Endothelial cell of umbilical vein (primary cell): ENCODE measurements around the gene STK17A. TPM values are rescaled to one million over a fixed set of nuclear protein-coding genes. Genes with fewer than 3 reads are reported as not detected.

Experiments used
- BruUV-seq: library from RNA; stranded (reverse); fragments of 400-500 nt; replicated peaks from 2 replicates; lab custom pipeline; 2021; lab: Mats Ljungman, UMichigan
- CTCF ChIA-PET: fragments of 300-600, 350-600 bp; sonication (Branson Sonifier 250); formaldehyde crosslinking; loops from one replicate; lab custom pipeline; 2021; ENCODE audit warnings: antibody characterized with exemption, inconsistent platforms; lab: Charles Lee
- POLR2A ChIA-PET: fragments of 300-600, 350-600 bp; sonication (Branson Sonifier 250); formaldehyde crosslinking; loops from one replicate; lab custom pipeline; 2021; ENCODE audit warnings: antibody characterized with exemption, inconsistent platforms; lab: Charles Lee
- DNase-seq: peaks from one replicate; pipeline ENCODE4 v3.0.0-alpha.2; 2011; ENCODE audit warnings: low read depth, low spot score
- FAIRE-seq: peaks from 2 replicates; lab custom pipeline; 2011; peaks lifted over from hg19 to GRCh38; lab: Jason Lieb, UNC
- H2AFZ ChIP-seq: 2 replicates; pipeline ENCODE4 v1.6.0; 2012; ENCODE audit warnings: low read depth, low read length, control low read depth, inconsistent platforms
- H3K27ac ChIP-seq: 2 replicates; pipeline ENCODE4 v1.5.1; 2011; ENCODE audit warnings: low read depth, mild to moderate bottlenecking, control low read depth, low read length, moderate library complexity; ENCODE audit not compliant: insufficient read depth
- H3K27me3 ChIP-seq, 2 experiments: 2 replicates each; pipeline versions ENCODE4 v1.6.0 to v1.6.1; 2011; ENCODE audit warnings: low read length in 2 of 2, mixed read lengths in 1 of 2; ENCODE audit not compliant: control insufficient read depth in 2 of 2, insufficient read depth in 2 of 2
- H3K36me3 ChIP-seq, 2 experiments: 2 replicates in 1 of 2; 3 replicates in 1 of 2; pipeline ENCODE4 v1.5.1; 2011; ENCODE audit warnings: low read length in 2 of 2, mild to moderate bottlenecking in 1 of 2, moderate library complexity in 1 of 2; ENCODE audit not compliant: control insufficient read depth in 2 of 2, insufficient read depth in 2 of 2; ENCODE audit errors: extremely low read depth in 1 of 2
- H3K4me1 ChIP-seq: 3 replicates; pipeline ENCODE4 v1.5.1; 2011; ENCODE audit warnings: mild to moderate bottlenecking, low read length; ENCODE audit not compliant: control insufficient read depth, insufficient read depth; ENCODE audit errors: extremely low read depth
- H3K4me2 ChIP-seq: 2 replicates; pipeline ENCODE4 v1.6.1; 2011; ENCODE audit warnings: low read length, control low read depth, mixed read lengths; ENCODE audit not compliant: insufficient read depth
- H3K4me3 ChIP-seq, 3 experiments: fragments of 200-600 bp in 1 of 3; sonication (generic), shearing (Covaris generic) in 1 of 3; replicated peaks in 1 of 3; 2 replicates each; pipeline ENCODE4 v1.5.1; 2011 to 2016; ENCODE audit warnings: control low read depth in 3 of 3, low read length in 3 of 3, mild to moderate bottlenecking in 2 of 3, inconsistent platforms in 1 of 3, low read depth in 1 of 3, moderate library complexity in 1 of 3; ENCODE audit not compliant: insufficient read depth in 1 of 3
- H3K79me2 ChIP-seq: 2 replicates; pipeline ENCODE4 v1.6.0; 2012; ENCODE audit warnings: low read length, inconsistent platforms; ENCODE audit not compliant: control insufficient read depth, insufficient read depth
- H3K9ac ChIP-seq: replicated peaks from 2 replicates; pipeline ENCODE3; 2011; ENCODE audit warnings: low read length, control low read depth; ENCODE audit not compliant: insufficient read depth; ENCODE audit errors: extremely low read depth
- H3K9me1 ChIP-seq: replicated peaks from 3 replicates; pipeline ENCODE4 v1.6.0; 2011; ENCODE audit warnings: mild to moderate bottlenecking, low read length; ENCODE audit not compliant: control insufficient read depth, insufficient read depth; ENCODE audit errors: extremely low read depth
- H3K9me3 ChIP-seq: replicated peaks from 2 replicates; pipeline ENCODE4 v1.5.1; 2012; ENCODE audit warnings: low read length, inconsistent platforms; ENCODE audit not compliant: control insufficient read depth, insufficient read depth
- H4K20me1 ChIP-seq: replicated peaks from 2 replicates; pipeline ENCODE3; 2011; ENCODE audit warnings: mild to moderate bottlenecking, low read length; ENCODE audit not compliant: control insufficient read depth, insufficient read depth; ENCODE audit errors: extremely low read depth
- CTCF ChIP-seq, 2 donors: IDR thresholded peaks; 1 replicate in 1 of 2; 2 replicates in 1 of 2; pipeline ENCODE4 v1.5.1; 2011; ENCODE audit warnings: low read length in 2 of 2, mild to moderate bottlenecking in 2 of 2, moderate library complexity in 2 of 2, control low read depth in 1 of 2, inconsistent platforms in 1 of 2, low read depth in 1 of 2; ENCODE audit not compliant: insufficient read depth in 1 of 2; ENCODE audit errors: extremely low read depth in 1 of 2
- EZH2 ChIP-seq: IDR thresholded peaks from 2 replicates; pipeline ENCODE4 v1.6.1; 2012; ENCODE audit warnings: borderline replicate concordance, low read depth, mild to moderate bottlenecking, moderate library complexity, low read length, inconsistent platforms; ENCODE audit not compliant: severe bottlenecking
- FOS ChIP-seq: IDR thresholded peaks from 2 replicates; pipeline ENCODE4 v1.6.1; 2011; ENCODE audit warnings: mild to moderate bottlenecking, low read length, moderate library complexity, borderline replicate concordance; ENCODE audit not compliant: insufficient read depth
- GATA2 ChIP-seq: IDR thresholded peaks from 2 replicates; pipeline ENCODE4 v1.7.0; 2011; ENCODE audit warnings: low read depth, mild to moderate bottlenecking, moderate library complexity, mixed read lengths, low read length; ENCODE audit not compliant: insufficient read length, insufficient read depth
- JUN ChIP-seq: IDR thresholded peaks from 2 replicates; pipeline ENCODE4 v1.6.1; 2011; ENCODE audit warnings: borderline replicate concordance, low read depth; ENCODE audit not compliant: insufficient read length, insufficient read depth
- MAX ChIP-seq: IDR thresholded peaks from 2 replicates; pipeline ENCODE4 v1.6.1; 2011; ENCODE audit not compliant: insufficient read depth, insufficient read length
- MYC ChIP-seq: IDR thresholded peaks from one replicate; pipeline ENCODE4 v1.6.1; 2011; ENCODE audit warnings: mild to moderate bottlenecking, low read depth, low read length
- POLR2A ChIP-seq: IDR thresholded peaks from 2 replicates; pipeline ENCODE4 v1.6.1; 2012; ENCODE audit warnings: low read depth, mild to moderate bottlenecking, control low read depth, low read length
- POLR2AphosphoS5 ChIP-seq: IDR thresholded peaks from 2 replicates; pipeline ENCODE4 v1.6.1; 2012; ENCODE audit warnings: low read depth, mild to moderate bottlenecking, control low read depth, low read length, moderate library complexity; ENCODE audit not compliant: insufficient read depth
- dilution Hi-C: fragments of 300-500 bp; cut with MboI; formaldehyde crosslinking; loops from one replicate; pipeline ENCODE4 v1.15.0; 2019; ENCODE audit warnings: low sequenced_read_pairs; ENCODE audit not compliant: extremely low pct_ligation_motif_present
- intact Hi-C: fragments of 100-400 bp; cut with micrococcal nuclease; formaldehyde crosslinking; loops from one replicate; pipeline ENCODE4 v1.10.0; 2022
- polyA plus RNA-seq, 4 experiments: library from polyadenylated mRNA; depleted of rRNA in 3 of 4; stranded (reverse) in 3 of 4; unstranded in 1 of 4; fragments of >200 nt; gene quantifications; 2 replicates each; pipeline versions ENCODE4 v1.2.1 to v1.2.3, GENCODE V29; 2011 to 2012; ENCODE audit warnings: missing spikeins in 1 of 4
- total RNA-seq: library from RNA; stranded (reverse); gene quantifications from 2 replicates; pipeline ENCODE4 v1.2.3, GENCODE V29; 2021

The STK17A gene
- total and polyA plus RNA-seq, 2 donors (not counting 3 experiments of a cell fraction or from before 2014, with no cell fraction given), result 11.7 to 58.8 TPM

DNA sequence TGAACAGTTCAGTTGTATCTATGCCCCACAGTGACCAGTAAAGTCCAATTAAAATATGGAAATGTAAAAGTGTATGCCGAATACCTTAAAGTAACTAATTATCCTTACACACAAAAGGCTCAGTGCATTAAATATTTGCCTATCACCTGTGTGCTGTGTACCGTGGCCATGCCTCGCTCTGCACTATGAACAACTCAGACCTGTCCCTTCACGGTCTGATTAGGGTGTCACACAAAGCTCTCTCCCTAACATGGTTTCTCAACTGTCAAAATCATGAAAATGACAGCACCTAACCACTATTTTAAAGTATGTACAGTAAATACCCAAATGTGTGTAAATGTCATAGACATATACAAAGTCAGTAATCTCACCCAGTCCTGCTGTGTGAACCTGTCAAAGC is 43.1 kb downstream of the STK17A start:
- ChIA-PET CTCF (interaction anchor here (1.0 to 5.3 kb wide), 2 partner anchors 43 to 74 kb away, joined by 6 to 19 read pairs; partner anchors contain the start of gene STK17A), POLR2A (no interaction called here)
- dilution Hi-C loops (no loop called here), intact Hi-C loops (no loop called here)
- H2AFZ ChIP-seq, result no peak overlapping the region
- peaks cover 77% of the 10 kb centered on the region for H3K79me2 ChIP-seq
- no peak overlapping the region for H3K27ac ChIP-seq
- no peaks in the 10 kb centered on the region for H4K20me1 ChIP-seq
- no peak overlapping the region for H3K4me3 ChIP-seq
- no peak overlapping the region for H3K4me2 ChIP-seq
- H3K9me3 ChIP-seq, result no peaks in the 10 kb centered on the region
- no peak for TF ChIP-seq POLR2AphosphoS5
- no peak for TF ChIP-seq GATA2
- TF ChIP-seq JUN, result no peak
- TF ChIP-seq EZH2, result no peak
- TF ChIP-seq FOS, result no peak
- TF ChIP-seq MAX, result no peak
- TF ChIP-seq MYC, result no peak
- TF ChIP-seq POLR2A, result no peak
- TF ChIP-seq CTCF (IDR thresholded peaks at IDR 0.05; ENCODE audit: extremely low read depth in 1 of 2, insufficient read depth in 1 of 2, low read depth in 1 of 2, low read length in 2 of 2), result no peak
- no peak for FAIRE-seq
- no TSS peak for BruUV-seq
- peaks cover 5% of the 10 kb centered on the region for H3K4me1 ChIP-seq
- H3K9me1 ChIP-seq, result no peaks in the 10 kb centered on the region
- no peaks in the 10 kb centered on the region for H3K27me3 ChIP-seq
- peaks cover 4 to 28% of the 10 kb centered on the region in 2 experiments for H3K36me3 ChIP-seq
- DNase-seq, result no peak
- H3K9ac ChIP-seq, result no peak overlapping the region
